Neural cell (in vitro differentiated cells): Measurements from ENCODE around the gene RADIL.

Source experiments
- CTCF ChIP-seq: fragments of 450-650 bp; IDR thresholded peaks from 2 replicates; pipeline ENCODE4 v1.5.1; 2014; ENCODE audit warnings: antibody characterized with exemption, mild to moderate bottlenecking, moderate library complexity; ENCODE audit not compliant: poor library complexity, severe bottlenecking
- EP300 ChIP-seq: fragments of 450-650 bp; conservative IDR thresholded peaks from 2 replicates; pipeline ENCODE4 v1.6.1; 2014; ENCODE audit warnings: antibody characterized with exemption, mild to moderate bottlenecking, moderate library complexity; ENCODE audit not compliant: poor library complexity, severe bottlenecking
- SMC3 ChIP-seq: fragments of 450-650 bp; conservative IDR thresholded peaks from 2 replicates; pipeline ENCODE4 v1.6.1; 2014; ENCODE audit warnings: antibody characterized with exemption, mild to moderate bottlenecking, moderate library complexity; ENCODE audit not compliant: poor library complexity

DNA sequence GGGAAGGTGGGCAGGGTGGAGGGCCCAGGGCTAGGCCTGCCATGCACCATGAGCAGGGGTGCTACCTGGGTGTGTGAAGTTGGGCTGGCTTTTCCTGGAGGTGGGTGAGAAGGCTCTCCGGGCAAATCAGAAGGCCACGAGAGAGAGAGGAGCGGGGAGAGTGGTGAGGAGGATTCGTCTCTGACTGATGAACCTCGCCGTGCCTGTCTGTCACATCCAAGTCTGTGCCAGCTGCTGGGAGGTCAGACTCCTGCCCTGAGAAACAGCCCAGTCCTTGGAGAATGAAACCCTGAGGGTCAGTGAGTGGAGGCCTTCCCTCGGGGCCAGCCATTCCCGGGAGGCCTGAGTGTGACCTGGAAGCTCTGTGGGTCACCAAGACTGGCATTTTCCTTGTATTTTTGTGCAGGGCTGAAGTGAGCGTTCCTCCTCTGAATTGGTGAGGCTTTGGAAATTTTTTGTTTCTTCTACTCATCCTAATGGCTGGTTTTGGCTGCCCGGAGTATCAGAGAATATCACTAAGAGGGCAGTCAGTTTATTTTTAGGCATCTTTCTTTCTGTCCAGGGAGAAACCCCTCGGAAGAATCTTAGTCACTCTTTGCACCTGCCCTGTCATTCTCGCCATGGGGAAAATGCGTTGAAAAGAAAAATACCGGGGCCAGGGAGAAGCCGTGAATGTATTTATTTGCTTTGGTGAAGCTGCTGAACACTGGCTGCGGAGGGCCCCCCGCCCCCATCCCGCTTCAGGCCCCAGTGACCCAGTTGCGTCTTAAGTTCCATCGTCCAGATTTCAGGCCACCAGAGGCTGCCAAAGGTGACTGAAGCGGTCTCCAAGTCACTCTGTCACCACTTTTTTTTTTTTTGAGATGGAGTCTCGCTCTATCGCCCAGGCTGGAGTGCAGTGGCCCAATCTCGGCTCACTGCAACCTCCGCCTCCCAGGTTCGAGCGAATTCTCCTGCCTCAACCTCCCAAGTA lies 114.6 kb downstream of the RADIL start:
- no peak for TF ChIP-seq SMC3
- no peak for TF ChIP-seq CTCF
- no peak for TF ChIP-seq EP300
